ENCODE results near the gene ATF4. TPM values are rescaled to one million over a fixed set of nuclear protein-coding genes. Genes with fewer than 3 reads are reported as not detected.
"Not testable (repeated sequence)": the region's sequence is repeated elsewhere in the genome, so short reads cannot be mapped to it uniquely, and the experiment has no call there.

The ATF4 gene
- total RNA-seq, 3 donors from 2014 or later, result 201 to 581 (median 205) TPM

- DNase-seq, result peak in 1 of 3 donors; percentile 40
- Histone ChIP-seq H3K4me1 (ENCODE audit: low read depth) (peaks cover 19% of the 10 kb centered on the region), H3K4me3 (no peak overlapping the region), H3K9me3 (no peaks in the 10 kb centered on the region), H3K36me3 (ENCODE audit: low read depth) (peaks cover 15% of the 10 kb centered on the region)
- intact Hi-C loops (cut with DNase I, micrococcal nuclease), result no loop called here
- ATAC-seq, result no peak
- TF ChIP-seq CTCF (IDR thresholded peaks at IDR 0.05), result no peak
These were observed 16.3 kb upstream of the ATF4 start for GRCh38 chr22:39504071-39504470.

DNA sequence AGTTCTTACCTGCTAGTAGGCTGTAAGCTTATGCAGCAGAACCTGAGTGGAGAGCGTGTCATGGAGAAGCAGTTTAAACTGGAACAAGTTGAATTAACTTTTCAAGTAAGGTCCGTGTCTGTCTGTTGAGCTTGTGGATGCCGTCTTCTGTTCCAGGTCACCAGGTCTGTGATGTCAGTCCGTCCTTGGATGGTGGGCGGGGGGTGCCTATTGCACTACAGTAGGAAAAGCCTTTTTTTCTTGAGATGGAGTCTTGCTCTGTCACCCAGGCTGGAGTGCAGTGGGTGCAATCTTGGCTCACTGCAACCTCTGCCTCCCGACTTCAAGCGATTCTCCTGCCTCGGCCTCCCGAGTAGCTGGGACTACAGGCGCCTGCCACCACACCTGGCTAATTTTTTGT is 13.3 kb upstream of the ATF4 start:
- ATAC-seq; intact Hi-C loops (cut with DNase I, micrococcal nuclease); H3K4me3 ChIP-seq; H3K9me3 ChIP-seq: not testable (repeated sequence)
- Histone ChIP-seq H3K36me3 (ENCODE audit: low read depth) (peaks cover 19% of the 10 kb centered on the region), H3K4me1 (ENCODE audit: low read depth) (peaks cover 11% of the 10 kb centered on the region)
- peak in 1 of 3 donors; percentile 12 for DNase-seq

DNA sequence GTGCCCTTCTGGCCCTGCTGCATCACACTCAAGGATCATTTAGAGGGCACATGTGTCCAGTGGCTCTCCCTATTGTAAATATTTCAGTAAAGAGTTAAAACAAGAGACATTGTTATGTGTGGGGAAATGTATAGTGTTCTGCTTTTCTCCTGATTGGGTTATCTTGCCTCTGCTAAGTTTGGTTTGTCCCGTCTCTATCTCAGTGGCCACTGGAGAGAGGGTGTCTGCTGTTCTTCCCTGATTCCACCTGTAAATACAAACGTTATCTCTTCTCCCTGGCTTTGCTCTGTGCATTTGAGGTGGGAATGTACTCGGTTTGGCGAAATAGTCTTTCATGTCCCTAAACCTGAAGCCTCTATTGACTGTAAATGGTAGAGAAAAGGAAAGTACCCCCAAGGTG is 12.0 kb upstream of the ATF4 start:
- Histone ChIP-seq H3K36me3 (ENCODE audit: low read depth) (peaks cover 18% of the 10 kb centered on the region), H3K4me3 (no peak overlapping the region), H3K4me1 (ENCODE audit: low read depth) (peaks cover 5% of the 10 kb centered on the region), H3K9me3 (no peaks in the 10 kb centered on the region)
- DNase-seq, result no peak
- ATAC-seq, result no peak
- intact Hi-C loops (cut with DNase I, micrococcal nuclease), result no loop called here
- TF ChIP-seq CTCF (IDR thresholded peaks at IDR 0.05), result no peak

GRCh38 chr22:39510529-39511149 is 9.7 kb upstream of the ATF4 start:
- Histone ChIP-seq H3K4me3 (no peak overlapping the region), H3K9me3 (no peaks in the 10 kb centered on the region), H3K4me1 (ENCODE audit: low read depth) (no peaks in the 10 kb centered on the region), H3K36me3 (ENCODE audit: low read depth) (peaks cover 5% of the 10 kb centered on the region)
- TF ChIP-seq CTCF (IDR thresholded peaks at IDR 0.05), result no peak
- DNase-seq (no peak), ATAC-seq (no peak)
- intact Hi-C loops (cut with DNase I, micrococcal nuclease), result no loop called here

DNA sequence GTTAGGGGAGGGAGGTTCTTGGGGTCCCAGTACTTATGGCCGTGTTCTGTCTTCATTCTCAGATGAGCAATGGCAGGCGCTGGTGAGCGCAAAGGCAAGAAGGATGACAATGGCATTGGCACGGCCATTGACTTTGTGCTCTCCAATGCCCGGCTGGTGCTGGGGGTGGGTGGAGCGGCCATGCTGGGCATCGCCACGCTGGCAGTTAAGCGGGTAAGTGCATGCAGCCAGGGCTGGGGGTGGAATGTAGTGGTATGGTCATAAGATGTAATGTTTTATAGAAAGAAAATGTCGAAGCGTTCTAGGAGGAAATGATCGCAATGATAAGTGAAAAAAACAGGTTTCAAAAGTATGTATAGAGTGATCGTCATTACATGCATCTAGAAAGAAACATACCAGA is 9.1 kb upstream of the ATF4 start:
- ATAC-seq, result no peak
- Histone ChIP-seq H3K36me3 (ENCODE audit: low read depth) (peaks cover 5% of the 10 kb centered on the region), H3K4me3 (no peak overlapping the region), H3K9me3 (no peaks in the 10 kb centered on the region), H3K4me1 (ENCODE audit: low read depth) (no peaks in the 10 kb centered on the region)
- intact Hi-C loops (cut with DNase I, micrococcal nuclease), result no loop called here
- DNase-seq, result peak in 1 of 3 donors; percentile 38
- TF ChIP-seq CTCF (IDR thresholded peaks at IDR 0.05), result no peak

DNA sequence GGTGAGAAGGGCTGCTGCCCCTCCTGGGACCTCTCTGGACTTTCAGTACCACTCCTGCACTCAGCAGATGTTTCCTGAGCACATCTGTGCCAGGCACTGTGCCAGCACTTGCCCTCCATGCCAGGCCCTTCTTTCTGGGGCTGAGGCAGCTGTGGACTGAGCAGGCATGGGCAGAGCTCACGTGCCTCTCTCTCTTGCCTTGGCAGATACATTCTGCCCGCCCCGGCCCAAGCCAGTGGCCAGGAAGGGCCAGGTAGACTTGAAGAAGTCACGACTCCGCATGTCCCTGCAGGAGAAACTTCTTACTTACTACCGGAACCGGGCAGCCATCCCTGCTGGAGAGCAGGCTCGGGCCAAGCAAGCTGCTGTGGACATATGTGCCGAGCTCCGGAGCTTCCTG is 8.3 kb upstream of the ATF4 start:
- intact Hi-C loops (cut with DNase I, micrococcal nuclease), result no loop called here
- no peaks in the 10 kb centered on the region for H3K9me3 ChIP-seq
- no peak for TF ChIP-seq CTCF (IDR thresholded peaks at IDR 0.05)
- H3K36me3 ChIP-seq (ENCODE audit: low read depth), result peaks cover 5% of the 10 kb centered on the region
- no peak overlapping the region for H3K4me3 ChIP-seq
- DNase-seq, result peak in 1 of 3 donors; percentile 47
- no peaks in the 10 kb centered on the region for H3K4me1 ChIP-seq (ENCODE audit: low read depth)
- ATAC-seq, result no peak

Data from mucosa of descending colon (tissue), 3 donors.